Naive thymus-derived CD8-positive, alpha-beta T cell (primary cell): ENCODE measurements around the gene TAS2R4. TPM values are rescaled to one million over a fixed set of nuclear protein-coding genes. Genes with fewer than 3 reads are reported as not detected.
"Not testable (repeated sequence)": the region's sequence is repeated elsewhere in the genome, so short reads cannot be mapped to it uniquely, and the experiment has no call there.

Experiments used
- ATAC-seq, 2 donors: fragments of 150-1000 bp; cut with Tn5 transposase in 1 of 2; sonication (Bioruptor Pico), chemical (Tn5 transposase) in 1 of 2; 1 replicate in 1 of 2; 2 replicates in 1 of 2; pipeline ENCODE4 v1.10.0; 2021; ENCODE audit warnings: mild to moderate bottlenecking in 2 of 2, moderate library complexity in 2 of 2
- POLR2A ChIA-PET: fragments of 350-600 bp; sonication (Branson Sonifier 250); formaldehyde crosslinking; loops from one replicate; lab custom pipeline; 2021; ENCODE audit warnings: antibody characterized with exemption; lab: Charles Lee
- DNase-seq, 10 donors: peaks; one replicate each; pipeline versions ENCODE4 v3.0.0 to v3.0.0-alpha.2; 2020 to 2022
- H3K27ac Mint-ChIP-seq, 10 donors: one replicate each; pipeline ENCODE4 v1.8.0; 2020 to 2022; ENCODE audit warnings: mild to moderate bottlenecking in 10 of 10, mixed read lengths in 10 of 10, moderate library complexity in 4 of 10, inconsistent platforms in 1 of 10
- H3K27me3 Mint-ChIP-seq, 5 donors: one replicate each; pipeline ENCODE4 v1.8.0; 2021 to 2022; ENCODE audit warnings: mixed read lengths in 5 of 5
- H3K36me3 Mint-ChIP-seq, 3 donors: one replicate each; pipeline ENCODE4 v1.8.0; 2020 to 2022; ENCODE audit warnings: mixed read lengths in 3 of 3, mild to moderate bottlenecking in 2 of 3, inconsistent platforms in 1 of 3
- H3K4me1 Mint-ChIP-seq, 4 donors: one replicate each; pipeline ENCODE4 v1.8.0; 2021 to 2022; ENCODE audit warnings: mixed read lengths in 4 of 4
- H3K4me3 Mint-ChIP-seq, 10 donors: one replicate each; pipeline ENCODE4 v1.8.0; 2020 to 2022; ENCODE audit warnings: mild to moderate bottlenecking in 10 of 10, mixed read lengths in 10 of 10, moderate library complexity in 6 of 10, inconsistent platforms in 1 of 10
- H3K9me3 Mint-ChIP-seq, 9 donors: one replicate each; pipeline ENCODE4 v1.8.0; 2020 to 2022; ENCODE audit warnings: mixed read lengths in 9 of 9, mild to moderate bottlenecking in 3 of 9, inconsistent platforms in 1 of 9, moderate library complexity in 1 of 9
- polyA plus RNA-seq, 3 donors: library from polyadenylated mRNA; unstranded; fragments of 300-500 nt; fragmentation: Illumina TruSeq; gene quantifications; one replicate each; pipeline ENCODE4 v1.2.3, GENCODE V29; 2021
- total RNA-seq, 8 experiments: library from RNA in 2 of 8; stranded (reverse) in 2 of 8; gene quantifications; one replicate each; pipeline ENCODE4 v1.2.3 and lab custom pipeline; 2021 to 2026

Gene TAS2R4
- total and polyA plus RNA-seq, 5 experiments from 2014 or later, result 0.06 to 3.4 (median 1.7) TPM; not detected in 1

DNA sequence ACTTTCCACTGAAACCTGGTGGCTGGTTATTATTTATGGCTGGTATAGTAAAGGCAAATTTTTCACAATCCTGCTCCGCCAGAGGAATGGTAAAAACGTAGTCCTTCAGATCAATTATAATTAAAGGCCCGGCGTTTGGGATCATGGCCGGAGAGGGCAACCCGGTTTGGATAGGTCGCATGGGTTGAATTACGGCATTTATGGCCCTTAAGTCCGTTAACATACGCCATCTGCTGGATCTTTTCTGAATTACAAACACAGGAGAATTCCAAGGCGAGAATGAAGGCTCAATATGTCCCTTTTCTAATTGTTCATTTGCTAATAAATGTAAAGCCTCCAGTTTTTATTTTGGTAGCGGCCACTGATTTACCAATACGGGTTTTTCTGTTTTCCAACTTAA, 23.8 kb upstream of the TAS2R4 start:
- no peak overlapping the region for H3K4me3 Mint-ChIP-seq
- POLR2A ChIA-PET, result no interaction called here
- H3K9me3 Mint-ChIP-seq, result peaks cover 0 to 42% (median 23%) of the 10 kb centered on the region in 9 donors
- no peak for DNase-seq
- peaks cover 36 to 95% (median 74%) of the 10 kb centered on the region in 3 donors for H3K36me3 Mint-ChIP-seq
- H3K27me3 Mint-ChIP-seq, result no peaks in the 10 kb centered on the region
- peak overlapping the region in 1 of 10 donors; percentile 11 for H3K27ac Mint-ChIP-seq
- H3K4me1 Mint-ChIP-seq, result peaks cover 0 to 17% (median 2%) of the 10 kb centered on the region in 4 donors
- no peak for ATAC-seq

DNA sequence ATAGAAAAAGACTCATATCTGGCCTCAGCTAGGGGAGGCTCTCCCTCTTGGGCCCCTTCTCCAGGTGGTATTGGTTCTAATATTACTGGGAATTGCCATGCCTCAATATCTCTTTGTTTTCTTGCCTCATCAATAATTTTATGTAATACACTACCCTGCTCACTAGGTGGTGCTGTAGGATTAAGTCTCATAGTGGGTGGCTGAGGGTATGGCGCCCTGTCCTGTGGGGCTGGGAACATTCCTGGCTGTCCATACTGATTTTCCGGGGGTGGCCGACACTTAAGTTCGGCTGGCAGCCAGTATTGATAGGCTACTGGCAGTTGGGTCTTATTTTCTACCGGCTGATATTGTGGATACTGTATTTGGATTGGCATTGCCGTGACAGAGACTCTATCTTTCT, 21.5 kb upstream of the TAS2R4 start:
- Mint-ChIP-seq H3K27me3 (no peaks in the 10 kb centered on the region), H3K4me1 (peaks cover 0 to 17% (median 3%) of the 10 kb centered on the region in 4 donors), H3K27ac (peak overlapping the region in 1 of 10 donors; percentile 72), H3K9me3 (peaks cover 0 to 39% (median 21%) of the 10 kb centered on the region in 9 donors), H3K4me3 (no peak overlapping the region), H3K36me3 (peaks cover 34 to 96% (median 73%) of the 10 kb centered on the region in 3 donors)
- ATAC-seq, result no peak
- POLR2A ChIA-PET, result no interaction called here
- DNase-seq, result peak in 3 of 10 donors; percentile 15 to 28 (median 15)

DNA sequence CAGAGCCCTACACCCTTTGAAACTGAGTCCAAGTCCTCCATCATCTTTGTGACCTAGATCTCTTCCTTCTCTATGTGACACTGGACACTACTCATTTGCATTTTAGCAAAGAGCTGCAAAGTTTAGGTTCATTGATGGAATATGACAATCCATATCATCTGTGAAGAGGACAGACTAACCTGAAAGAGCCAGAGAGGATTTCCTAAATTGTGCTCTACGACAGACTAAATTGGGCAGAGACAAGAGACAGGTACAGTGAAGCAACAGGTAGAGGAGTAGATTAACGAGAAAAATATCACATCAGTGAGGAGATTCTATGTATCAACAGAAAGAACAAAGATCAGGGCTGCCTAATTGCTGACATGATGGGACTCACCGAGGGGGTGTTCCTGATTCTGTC, 12.7 kb upstream of the TAS2R4 start, which contains the start of gene TAS2R3:
Gene TAS2R3 (plus strand): TSS at position 301 of the 400 bp plus-strand sequence. CDS start 62 bp downstream, at position 363.
- Mint-ChIP-seq H3K27me3 (no peaks in the 10 kb centered on the region), H3K27ac (peak within 1 kb of the TSS in 2 of 10 donors; percentile 24 to 54), H3K4me1 (peaks cover 0 to 31% (median 19%) of the 10 kb centered on the region in 4 donors), H3K9me3 (no peaks in the 10 kb centered on the region), H3K4me3 (no peak within 1 kb of the TSS), H3K36me3 (peaks cover 8 to 75% (median 49%) of the 10 kb centered on the region in 3 donors)
- DNase-seq (no peak), ATAC-seq (no peak)
- POLR2A ChIA-PET, result no interaction called here

DNA sequence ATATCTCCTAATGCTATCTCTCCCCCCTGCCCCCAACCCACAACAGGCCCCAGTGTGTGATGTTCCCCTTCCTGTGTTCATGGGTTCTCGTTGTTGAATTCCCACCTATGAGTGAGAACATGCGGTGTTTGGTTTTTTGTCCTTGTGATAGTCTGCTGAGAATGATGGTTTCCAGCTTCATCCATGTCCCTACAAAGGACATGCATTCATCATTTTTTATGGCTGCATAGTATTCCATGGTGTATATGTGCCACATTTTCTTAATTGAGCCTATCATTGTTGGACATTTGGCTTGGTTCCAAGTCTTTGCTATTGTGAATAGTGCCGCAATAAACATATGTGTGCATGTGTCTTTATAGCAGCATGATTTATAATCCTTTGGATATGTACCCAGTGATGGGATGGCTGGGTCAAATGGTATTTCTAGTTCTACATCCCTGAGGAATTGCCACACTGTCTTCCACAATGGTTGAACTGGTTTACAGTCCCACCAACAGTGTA, 6.3 kb upstream of the TAS2R4 start:
- H3K4me3 Mint-ChIP-seq, H3K27me3 Mint-ChIP-seq, POLR2A ChIA-PET, H3K9me3 Mint-ChIP-seq, H3K27ac Mint-ChIP-seq, ATAC-seq, DNase-seq: not testable (repeated sequence)
- Mint-ChIP-seq H3K36me3 (peaks cover 0 to 58% (median 51%) of the 10 kb centered on the region in 3 donors), H3K4me1 (peaks cover 3 to 31% (median 15%) of the 10 kb centered on the region in 4 donors)

DNA sequence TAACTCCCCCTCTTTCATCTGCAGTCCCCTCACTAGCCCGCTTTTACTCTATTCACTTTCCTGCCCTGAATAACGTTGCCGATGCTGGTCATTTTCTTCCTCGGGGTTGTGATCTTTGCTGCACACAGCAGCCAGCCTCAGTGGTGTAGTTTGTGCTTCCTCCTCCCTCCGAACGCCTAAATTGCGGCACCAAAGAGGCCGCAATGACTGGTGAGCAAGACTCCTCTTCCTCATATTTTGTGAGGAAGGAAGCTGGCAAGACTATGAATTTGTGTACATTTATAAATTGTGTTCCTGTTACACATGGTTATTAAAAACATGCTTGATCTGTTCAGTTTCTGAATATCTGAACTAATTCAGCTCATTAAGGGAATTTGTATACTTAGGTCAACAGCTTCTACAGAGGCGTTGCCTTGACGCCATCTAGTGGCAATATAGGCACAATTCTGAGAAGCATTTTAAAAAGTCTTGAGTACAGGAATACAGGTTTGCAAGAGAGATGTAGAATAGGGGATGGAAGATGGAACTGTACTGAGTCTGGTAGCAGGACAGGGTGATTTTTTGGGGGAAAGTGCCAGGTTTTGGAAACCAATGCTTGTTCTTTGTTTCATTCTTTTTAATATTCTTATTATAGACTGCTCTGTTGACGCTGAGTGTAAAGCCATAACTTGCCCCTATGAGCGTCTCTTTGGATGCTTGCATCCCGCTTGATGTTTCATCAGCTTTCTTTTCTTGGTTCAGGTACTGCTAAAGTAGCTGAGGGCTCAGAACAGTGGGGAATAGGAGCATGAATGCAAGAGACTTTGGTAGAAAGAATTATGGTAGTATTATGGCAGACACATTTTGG, 9.5 kb downstream of the TAS2R4 start:
- DNase-seq (peak in 5 of 10 donors; percentile 9 to 41 (median 25)), ATAC-seq (peak in 1 of 2 donors; percentile 48)
- Mint-ChIP-seq H3K27ac (no peak overlapping the region), H3K9me3 (no peaks in the 10 kb centered on the region), H3K4me1 (peaks cover 0 to 3% (median 1%) of the 10 kb centered on the region in 4 donors), H3K36me3 (peaks cover 0 to 33% (median 13%) of the 10 kb centered on the region in 3 donors), H3K4me3 (no peak overlapping the region), H3K27me3 (no peaks in the 10 kb centered on the region)
- POLR2A ChIA-PET, result no interaction called here

DNA sequence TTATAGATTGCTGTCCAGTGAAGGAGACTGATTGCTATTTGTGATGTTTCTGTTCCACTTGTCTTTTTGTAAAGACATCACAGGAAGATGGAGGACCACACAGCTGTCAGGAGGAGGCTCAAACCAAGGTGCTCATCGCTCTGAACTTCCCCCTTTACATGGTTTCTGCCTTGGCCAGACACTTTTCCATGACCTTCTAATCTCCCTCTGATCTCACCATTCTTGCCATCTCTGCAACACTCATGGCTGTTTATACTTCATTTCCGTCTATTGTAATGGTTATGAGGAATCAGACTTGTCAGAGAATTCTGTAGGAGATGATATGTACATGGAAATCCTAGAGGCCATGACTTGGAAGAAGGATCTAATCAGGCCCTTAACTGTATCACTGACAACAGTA, 11.8 kb downstream of the TAS2R4 start:
- POLR2A ChIA-PET, result no interaction called here
- H3K27ac Mint-ChIP-seq, result no peak overlapping the region
- DNase-seq, result no peak
- no peaks in the 10 kb centered on the region for H3K27me3 Mint-ChIP-seq
- no peak overlapping the region for H3K4me3 Mint-ChIP-seq
- H3K4me1 Mint-ChIP-seq, result peaks cover 0 to 4% (median 1%) of the 10 kb centered on the region in 4 donors
- no peaks in the 10 kb centered on the region for H3K9me3 Mint-ChIP-seq
- ATAC-seq, result no peak
- H3K36me3 Mint-ChIP-seq, result peaks cover 0 to 43% (median 20%) of the 10 kb centered on the region in 3 donors

DNA sequence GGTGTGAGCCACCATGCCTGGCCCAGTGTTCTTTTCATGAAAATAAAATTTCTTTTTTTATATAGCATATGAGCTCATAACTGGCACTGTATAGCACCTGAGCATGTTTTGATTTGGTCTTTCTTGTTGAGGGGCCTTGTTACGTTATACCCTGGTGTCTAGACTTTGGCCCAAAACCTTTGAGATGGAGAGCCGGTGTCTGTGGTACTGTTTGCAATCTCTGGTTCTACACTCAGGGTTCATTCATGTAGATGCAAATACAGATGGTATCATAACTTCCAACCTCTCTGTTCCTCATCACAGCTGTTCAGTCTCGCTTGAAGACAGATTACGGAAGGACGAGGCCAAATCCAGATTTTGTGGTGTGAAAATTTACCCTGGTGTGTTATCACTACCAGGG, 13.4 kb downstream of the TAS2R4 start, which contains the start of gene TAS2R5:
Gene TAS2R5 (plus strand): TSS at position 301 of the 400 bp plus-strand sequence. CDS start 145 bp downstream, outside the sequence.
- H3K27ac Mint-ChIP-seq, result no peak within 1 kb of the TSS
- no peak for DNase-seq
- H3K4me3 Mint-ChIP-seq, result no peak within 1 kb of the TSS
- no peaks in the 10 kb centered on the region for H3K9me3 Mint-ChIP-seq
- ATAC-seq, result no peak
- POLR2A ChIA-PET, result no interaction called here
- H3K4me1 Mint-ChIP-seq, result peaks cover 0 to 4% (median 1%) of the 10 kb centered on the region in 4 donors
- no peaks in the 10 kb centered on the region for H3K27me3 Mint-ChIP-seq
- H3K36me3 Mint-ChIP-seq, result peaks cover 0 to 52% (median 25%) of the 10 kb centered on the region in 3 donors

DNA sequence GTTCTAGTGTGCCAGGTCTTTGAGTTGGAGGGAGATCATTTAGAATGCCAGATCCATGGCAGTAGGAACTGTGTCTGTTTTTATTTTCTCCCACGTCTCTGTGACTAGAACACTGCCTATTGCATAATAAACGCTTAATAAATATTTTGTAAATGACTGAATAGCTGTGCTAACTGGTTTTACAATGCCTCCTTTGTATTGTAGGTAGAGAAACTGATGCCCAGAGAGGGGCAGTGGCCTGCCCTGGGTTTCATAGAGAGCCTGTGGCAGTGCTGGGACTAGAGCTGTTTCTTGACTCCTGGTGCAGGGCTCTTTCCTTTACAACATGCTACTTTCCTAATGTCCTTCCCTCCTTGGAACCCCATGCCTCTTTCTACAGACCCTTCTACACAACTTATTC, 16.1 kb downstream of the TAS2R4 start:
- H3K4me3 Mint-ChIP-seq, result no peak overlapping the region
- H3K27ac Mint-ChIP-seq, result no peak overlapping the region
- no peak for DNase-seq
- POLR2A ChIA-PET, result no interaction called here
- H3K4me1 Mint-ChIP-seq, result peaks cover 0 to 4% (median 0%) of the 10 kb centered on the region in 4 donors
- no peak for ATAC-seq
- peaks cover 4 to 55% (median 36%) of the 10 kb centered on the region in 3 donors for H3K36me3 Mint-ChIP-seq
- no peaks in the 10 kb centered on the region for H3K9me3 Mint-ChIP-seq
- H3K27me3 Mint-ChIP-seq, result no peaks in the 10 kb centered on the region

DNA sequence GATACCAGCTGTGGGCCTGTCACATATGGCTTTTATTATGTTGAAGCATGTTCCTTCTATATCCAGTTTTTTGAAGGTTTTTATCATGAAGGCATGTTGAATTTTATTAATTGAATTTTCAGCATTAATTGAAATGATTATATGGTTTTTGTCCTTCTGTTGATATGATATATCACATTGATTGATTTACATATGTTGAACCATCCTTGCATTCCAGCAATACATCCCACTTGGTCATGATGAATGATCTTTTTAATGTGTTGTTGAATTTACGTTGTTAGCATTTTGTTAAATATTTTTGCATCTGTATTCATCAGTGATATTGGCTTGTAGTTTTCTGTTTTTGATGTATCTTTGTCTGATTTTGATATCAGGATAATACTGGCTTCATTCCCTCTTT, 43.6 kb downstream of the TAS2R4 start:
- H3K27ac Mint-ChIP-seq, result no peak overlapping the region
- no peak overlapping the region for H3K4me3 Mint-ChIP-seq
- ATAC-seq (no peak), DNase-seq (no peak)
- no peaks in the 10 kb centered on the region for H3K27me3 Mint-ChIP-seq
- peaks cover 33 to 84% (median 61%) of the 10 kb centered on the region in 9 donors for H3K9me3 Mint-ChIP-seq
- peaks cover 28 to 77% (median 72%) of the 10 kb centered on the region in 3 donors for H3K36me3 Mint-ChIP-seq
- no peaks in the 10 kb centered on the region for H3K4me1 Mint-ChIP-seq
- POLR2A ChIA-PET, result no interaction called here

DNA sequence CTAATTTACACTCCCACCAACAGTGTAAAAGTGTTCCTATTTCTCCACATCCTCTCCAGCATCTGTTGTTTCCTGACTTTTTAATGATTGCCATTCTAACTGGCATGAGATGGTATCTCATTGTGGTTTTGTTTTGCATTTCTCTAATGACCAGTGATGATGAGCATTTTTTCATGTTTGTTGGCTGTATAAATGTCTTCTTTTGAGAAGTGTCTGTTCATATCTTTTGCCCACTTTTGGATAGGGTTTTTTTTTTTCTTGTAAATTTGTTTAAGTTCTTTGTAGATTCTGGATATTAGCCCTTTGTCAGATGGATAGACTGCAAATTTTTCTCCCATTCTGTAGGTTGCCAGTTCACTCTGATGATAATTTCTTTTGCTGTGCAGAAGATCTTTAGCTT, 46.0 kb downstream of the TAS2R4 start:
- DNase-seq, POLR2A ChIA-PET: not testable (repeated sequence)
- H3K9me3 Mint-ChIP-seq, result peaks cover 26 to 90% (median 60%) of the 10 kb centered on the region in 9 donors

More for the DNA sequence above, 46.0 kb downstream of the TAS2R4 start:
- H3K4me1 Mint-ChIP-seq, H3K27ac Mint-ChIP-seq, H3K27me3 Mint-ChIP-seq, H3K4me3 Mint-ChIP-seq, ATAC-seq: not testable (repeated sequence)
- peaks cover 25 to 78% (median 78%) of the 10 kb centered on the region in 3 donors for H3K36me3 Mint-ChIP-seq
